Panc1 (cell line): Measurements from ENCODE around the gene VAT1. TPM values are rescaled to one million over a fixed set of nuclear protein-coding genes. Genes with fewer than 3 reads are reported as not detected.
"Not testable (repeated sequence)": the region's sequence is repeated elsewhere in the genome, so short reads cannot be mapped to it uniquely, and the experiment has no call there.

Experiments used
- ATAC-seq: fragments of 200-7000 bp; cut with Tn5 transposase; 2 replicates; pipeline ENCODE4 v1.9.1; 2020; ENCODE audit warnings: mild to moderate bottlenecking, moderate library complexity
- BruUV-seq: library from RNA; stranded (reverse); fragments of 400-500 nt; replicated peaks from 2 replicates; lab custom pipeline; 2021; lab: Mats Ljungman, UMichigan
- CTCF ChIA-PET: fragments of 300-600 bp; sonication (Branson Sonifier 250); formaldehyde crosslinking; loops from one replicate; lab custom pipeline; 2022; ENCODE audit warnings: antibody characterized with exemption; lab: Charles Lee
- POLR2A ChIA-PET: fragments of 300-600 bp; sonication (Branson Sonifier 250); formaldehyde crosslinking; loops from one replicate; lab custom pipeline; 2022; ENCODE audit warnings: antibody characterized with exemption; lab: Charles Lee
- DNase-seq: peaks from one replicate; pipeline ENCODE4 v3.0.0-alpha.2; 2010; ENCODE audit warnings: low read depth, low spot score
- H3K27ac ChIP-seq: 2 replicates; pipeline ENCODE4 v1.5.1; 2011; ENCODE audit warnings: mild to moderate bottlenecking, low read length, inconsistent platforms
- H3K27me3 ChIP-seq: fragments of 200-500 bp; sonication (Bioruptor generic); 2 replicates; pipeline ENCODE4 v1.6.0; 2014; ENCODE audit warnings: low read length, inconsistent platforms; ENCODE audit not compliant: control insufficient read depth, insufficient read depth
- H3K36me3 ChIP-seq: fragments of 200-500 bp; sonication (Bioruptor generic); 2 replicates; pipeline ENCODE4 v1.5.1; 2014; ENCODE audit warnings: inconsistent platforms, mild to moderate bottlenecking, low read length, moderate library complexity; ENCODE audit not compliant: control insufficient read depth, insufficient read depth
- H3K4me1 ChIP-seq: 2 replicates; pipeline ENCODE4 v1.5.1; 2011; ENCODE audit warnings: inconsistent platforms, mild to moderate bottlenecking, low read length, moderate library complexity; ENCODE audit not compliant: control insufficient read depth, insufficient read depth
- H3K4me3 ChIP-seq, 2 experiments: 2 replicates each; pipeline ENCODE4 v1.5.1; 2011 to 2012; ENCODE audit warnings: low read depth in 2 of 2, low read length in 2 of 2, mild to moderate bottlenecking in 2 of 2, inconsistent platforms in 1 of 2, moderate library complexity in 1 of 2
- H3K9me3 ChIP-seq: fragments of 200-500 bp; sonication (Bioruptor generic); 2 replicates; pipeline ENCODE4 v1.5.1; 2014; ENCODE audit warnings: low read depth, mild to moderate bottlenecking, inconsistent platforms, low read length, moderate library complexity; ENCODE audit not compliant: control insufficient read depth, insufficient read depth
- CTCF ChIP-seq: fragments of 450-650 bp; IDR thresholded peaks from 2 replicates; pipeline ENCODE4 v1.5.1; 2017; ENCODE audit warnings: mild to moderate bottlenecking
- POLR2AphosphoS5 ChIP-seq: IDR thresholded peaks from 2 replicates; pipeline ENCODE4 v1.6.1; 2012; ENCODE audit warnings: mild to moderate bottlenecking, low read depth, low read length, moderate library complexity
- REST ChIP-seq, 2 experiments: IDR thresholded peaks; 2 replicates each; pipeline ENCODE4 v1.6.1; 2011 to 2012; ENCODE audit warnings: low read depth in 2 of 2, control low read depth in 1 of 2, low read length in 1 of 2, mild to moderate bottlenecking in 1 of 2, moderate library complexity in 1 of 2; ENCODE audit not compliant: insufficient read depth in 1 of 2
- SIN3A ChIP-seq: IDR thresholded peaks from 2 replicates; pipeline ENCODE4 v1.6.1; 2012; ENCODE audit warnings: low read depth, mild to moderate bottlenecking, low read length, moderate library complexity, borderline replicate concordance; ENCODE audit not compliant: insufficient read depth
- TCF7L2 ChIP-seq: IDR thresholded peaks from 2 replicates; pipeline ENCODE4 v1.6.1; 2011; ENCODE audit warnings: mild to moderate bottlenecking, low read depth, low read length, inconsistent platforms
- in situ Hi-C: cut with HindIII; loops from 2 replicates; pipeline ENCODE4 v1.10.0; 2016; ENCODE audit warnings: low sequenced_read_pairs, low pct_unique_long_range_greater_than_20kb
- intact Hi-C: fragments of 100-400 bp; cut with micrococcal nuclease; formaldehyde crosslinking; loops from one replicate; pipeline ENCODE4 v1.10.0; 2022; ENCODE audit not compliant: unreplicated experiment
- total RNA-seq: library from RNA; stranded (reverse); gene quantifications from one replicate; pipeline ENCODE4 v1.2.1, GENCODE V29; 2021; ENCODE audit not compliant: unreplicated experiment

Gene VAT1
- total RNA-seq, 1 experiment from 2014 or later = 169 TPM

GRCh38 chr17:43003542-43004172 is 18.5 kb downstream of the VAT1 start:
- ATAC-seq (peak; percentile 36), DNase-seq (no peak)
- TF ChIP-seq SIN3A (no peak), POLR2AphosphoS5 (peak; percentile 73; the same call in 1 of the 2 replicates)
- peaks cover 12% of the 10 kb centered on the region for H3K4me1 ChIP-seq
- BruUV-seq = no TSS peak
- in situ Hi-C loops = no loop called here
- H3K27ac ChIP-seq = no peak overlapping the region
- no peak overlapping the region for H3K4me3 ChIP-seq
- intact Hi-C loops = no loop called here
- CTCF ChIA-PET = no interaction called here
- H3K9me3 ChIP-seq = no peaks in the 10 kb centered on the region
- POLR2A ChIA-PET = no interaction called here
- H3K27me3 ChIP-seq = no peaks in the 10 kb centered on the region
- peaks cover 16% of the 10 kb centered on the region for H3K36me3 ChIP-seq

- ATAC-seq, H3K4me3 ChIP-seq, DNase-seq, H3K9me3 ChIP-seq, H3K27ac ChIP-seq, intact Hi-C loops, H3K27me3 ChIP-seq, CTCF ChIA-PET, in situ Hi-C loops: not testable (repeated sequence)
- peaks cover 19% of the 10 kb centered on the region for H3K4me1 ChIP-seq
- TSS peak; percentile 30 for BruUV-seq
- peaks cover 17% of the 10 kb centered on the region for H3K36me3 ChIP-seq
- POLR2A ChIA-PET = interaction anchor here (0.7 kb wide), 1 partner anchor 1158 kb away, joined by 5 read pairs; no protein-coding TSS in a partner anchor
Measured at GRCh38 chr17:43000894-43001293, 21.3 kb downstream of the VAT1 start.

GRCh38 chr17:42999003-42999525 is 23.1 kb downstream of the VAT1 start:
- in situ Hi-C loops = no loop called here
- POLR2A ChIA-PET = no interaction called here
- BruUV-seq = no TSS peak

More at GRCh38 chr17:42999003-42999525, 23.1 kb downstream of the VAT1 start:
- Histone ChIP-seq H3K9me3 (no peaks in the 10 kb centered on the region), H3K27me3 (no peaks in the 10 kb centered on the region), H3K4me3 (peak overlapping the region; percentile 79 to 96), H3K27ac (peak overlapping the region; percentile 92), H3K4me1 (peaks cover 19% of the 10 kb centered on the region), H3K36me3 (peaks cover 17% of the 10 kb centered on the region)
- intact Hi-C loops = no loop called here
- TF ChIP-seq CTCF (no peak), SIN3A (no peak), POLR2AphosphoS5 (no peak), REST (IDR thresholded peaks at IDR 0.05; ENCODE audit: insufficient read depth in 1 of 2, low read depth in 2 of 2, low read length in 1 of 2) (no peak), TCF7L2 (no peak)
- CTCF ChIA-PET = no interaction called here
- DNase-seq (no peak), ATAC-seq (no peak)
